ENCODE results near the gene PROB1.
"Not testable (repeated sequence)": the region's sequence is repeated elsewhere in the genome, so short reads cannot be mapped to it uniquely, and the experiment has no call there.

The PROB1 gene

GRCh38 chr5:139414581-139415130 lies 19.8 kb upstream of the PROB1 start:
- no peak for DNase-seq (ENCODE audit: low read depth in 2 of 3, low spot score in 2 of 3)

- DNase-seq (ENCODE audit: low read depth in 2 of 3, low spot score in 2 of 3), result no peak
Observed at GRCh38 chr5:139413963-139414362, 19.1 kb upstream of the PROB1 start.

GRCh38 chr5:139413153-139413552 lies 18.2 kb upstream of the PROB1 start:
- DNase-seq (ENCODE audit: low read depth in 2 of 3, low spot score in 2 of 3), result no peak

GRCh38 chr5:139410993-139411828 lies 16.3 kb upstream of the PROB1 start:
- no peak for DNase-seq (ENCODE audit: low read depth in 2 of 3, low spot score in 2 of 3)

GRCh38 chr5:139410121-139410992 lies 15.5 kb upstream of the PROB1 start:
- DNase-seq (ENCODE audit: low read depth in 2 of 3, low spot score in 2 of 3), result no peak

- not testable (repeated sequence) for DNase-seq (ENCODE audit: low read depth in 2 of 3, low spot score in 2 of 3)
Observed at GRCh38 chr5:139409116-139409515, 14.2 kb upstream of the PROB1 start.

- DNase-seq (ENCODE audit: low read depth in 2 of 3, low spot score in 2 of 3), result no peak
Observed at GRCh38 chr5:139408191-139408590, 13.3 kb upstream of the PROB1 start.

GRCh38 chr5:139407517-139407916 lies 12.6 kb upstream of the PROB1 start:
- DNase-seq (ENCODE audit: low read depth in 2 of 3, low spot score in 2 of 3), result no peak

- DNase-seq (ENCODE audit: low read depth in 2 of 3, low spot score in 2 of 3), result no peak
Observed at GRCh38 chr5:139406963-139407362, 12.1 kb upstream of the PROB1 start.

GRCh38 chr5:139404484-139404840 lies 9.6 kb upstream of the PROB1 start:
- DNase-seq (ENCODE audit: low read depth in 2 of 3, low spot score in 2 of 3), result no peak

GRCh38 chr5:139403787-139404483 lies 9.0 kb upstream of the PROB1 start, which contains the start of gene SPATA24:
Gene SPATA24, minus strand, starts transcription at chr5:139404089. Its CDS starts 29 bp downstream, at chr5:139404060.
- peak; percentile 87 to 95 (median 95) for DNase-seq (ENCODE audit: low read depth in 2 of 3, low spot score in 2 of 3)

- no peak for DNase-seq (ENCODE audit: low read depth in 2 of 3, low spot score in 2 of 3)
Observed at GRCh38 chr5:139403418-139403786, 8.5 kb upstream of the PROB1 start.

- DNase-seq (ENCODE audit: low read depth in 2 of 3, low spot score in 2 of 3), result no peak
Observed at GRCh38 chr5:139402561-139403158, 7.8 kb upstream of the PROB1 start.

GRCh38 chr5:139401546-139401945 lies 6.6 kb upstream of the PROB1 start:
- no peak for DNase-seq (ENCODE audit: low read depth in 2 of 3, low spot score in 2 of 3)

GRCh38 chr5:139399501-139400121 lies 4.7 kb upstream of the PROB1 start:
- no peak for DNase-seq (ENCODE audit: low read depth in 2 of 3, low spot score in 2 of 3)

GRCh38 chr5:139397921-139398320 lies 3.0 kb upstream of the PROB1 start:
- no peak for DNase-seq (ENCODE audit: low read depth in 2 of 3, low spot score in 2 of 3)

GRCh38 chr5:139396691-139397090 lies 1.8 kb upstream of the PROB1 start:
- DNase-seq (ENCODE audit: low read depth in 2 of 3, low spot score in 2 of 3), result no peak

GRCh38 chr5:139395844-139396640 lies 1.1 kb upstream of the PROB1 start:
- no peak for DNase-seq (ENCODE audit: low read depth in 2 of 3, low spot score in 2 of 3)

- DNase-seq (ENCODE audit: low read depth in 2 of 3, low spot score in 2 of 3), result peak in 2 of 3 experiments; percentile 51 to 53
Observed at GRCh38 chr5:139394123-139394653, 716 bp downstream of the PROB1 start.
